ENCODE measurements around the gene POC1A. TPM values are rescaled to one million over a fixed set of nuclear protein-coding genes. Genes with fewer than 3 reads are reported as not detected.

POC1A gene
- total and polyA plus RNA-seq, 2 donors (not counting 3 experiments of a cell fraction or from before 2014, with no cell fraction given): 14.8 to 19.4 TPM

DNA sequence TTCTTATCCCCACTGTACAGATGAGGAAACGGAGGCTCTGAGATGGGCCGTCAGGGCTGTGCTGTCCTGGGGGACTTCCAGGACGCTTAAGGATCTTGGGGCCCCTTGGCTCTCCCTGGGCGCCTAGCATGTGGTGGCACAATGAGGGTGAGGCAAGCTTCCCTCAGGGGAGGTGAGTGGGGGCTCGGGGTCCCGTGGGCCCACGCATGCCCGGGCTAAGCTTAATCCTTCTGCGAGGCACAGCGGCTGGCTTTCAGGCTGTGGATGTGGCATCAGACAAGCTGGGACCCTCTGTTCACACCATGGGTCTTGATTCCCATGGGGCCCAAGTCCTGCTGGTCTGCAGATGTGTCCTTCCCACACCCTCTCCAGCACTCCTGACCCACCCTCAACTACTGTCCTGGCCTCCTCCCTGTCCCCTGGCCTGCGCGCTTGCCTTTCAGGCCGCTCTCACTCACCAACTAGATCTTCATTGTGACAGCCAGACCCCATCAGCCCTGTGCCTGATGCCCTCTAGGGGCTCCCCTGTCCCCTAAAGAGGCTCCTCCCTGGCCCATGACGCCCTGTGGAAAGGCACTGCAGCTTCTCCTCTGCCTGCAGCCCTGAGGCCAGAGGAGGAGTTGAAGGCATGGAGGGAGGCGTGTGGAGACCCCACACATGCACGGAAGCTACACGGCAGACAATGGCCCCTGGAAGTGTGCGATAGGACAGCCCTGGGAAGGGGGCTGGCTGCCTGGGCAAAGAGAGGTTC is 109.2 kb downstream of the POC1A start:
- Histone ChIP-seq H3K4me3 (replicated peaks in 1 of 3; ENCODE audit: insufficient read depth in 1 of 3, low read depth in 1 of 3, low read length in 3 of 3) (no peak overlapping the region), H3K79me2 (ENCODE audit: control insufficient read depth, insufficient read depth, low read length) (no peaks in the 10 kb centered on the region), H3K27ac (ENCODE audit: insufficient read depth, low read depth, low read length) (no peak overlapping the region), H3K9me1 (replicated peaks; ENCODE audit: control insufficient read depth, extremely low read depth, insufficient read depth, low read length) (no peaks in the 10 kb centered on the region), H3K4me2 (ENCODE audit: insufficient read depth, low read length) (no peak overlapping the region), H3K9me3 (replicated peaks; ENCODE audit: control insufficient read depth, insufficient read depth, low read length) (no peaks in the 10 kb centered on the region), H3K4me1 (ENCODE audit: control insufficient read depth, extremely low read depth, insufficient read depth, low read length) (peaks cover 28% of the 10 kb centered on the region), H3K9ac (replicated peaks; ENCODE audit: extremely low read depth, insufficient read depth, low read length) (no peak overlapping the region), H4K20me1 (replicated peaks; ENCODE audit: control insufficient read depth, extremely low read depth, insufficient read depth, low read length) (no peaks in the 10 kb centered on the region), H3K27me3 (ENCODE audit: control insufficient read depth in 2 of 2, insufficient read depth in 2 of 2, low read length in 2 of 2) (no peaks in the 10 kb centered on the region), H2AFZ (ENCODE audit: low read depth, low read length) (no peak overlapping the region), H3K36me3 (ENCODE audit: control insufficient read depth in 2 of 2, extremely low read depth in 1 of 2, insufficient read depth in 2 of 2, low read length in 2 of 2) (peaks cover 0 to 7% of the 10 kb centered on the region in 2 experiments)
- dilution Hi-C loops (cut with MboI; ENCODE audit: extremely low pct_ligation_motif_present, low sequenced_read_pairs) (no loop called here), intact Hi-C loops (cut with micrococcal nuclease) (no loop called here)
- POLR2A ChIA-PET: no interaction called here
- BruUV-seq (replicated peaks): no TSS peak
- no peak for FAIRE-seq
- TF ChIP-seq POLR2A (IDR thresholded peaks at IDR 0.05; ENCODE audit: low read depth, low read length): no peak
- TF ChIP-seq GATA2 (IDR thresholded peaks at IDR 0.05; ENCODE audit: insufficient read depth, insufficient read length, low read depth, low read length): no peak
- TF ChIP-seq, protein P1, sequence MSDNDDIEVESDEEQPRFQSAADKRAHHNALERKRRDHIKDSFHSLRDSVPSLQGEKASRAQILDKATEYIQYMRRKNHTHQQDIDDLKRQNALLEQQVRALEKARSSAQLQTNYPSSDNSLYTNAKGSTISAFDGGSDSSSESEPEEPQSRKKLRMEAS (IDR thresholded peaks at IDR 0.05; ENCODE audit: insufficient read depth, insufficient read length): no peak
- TF ChIP-seq POLR2AphosphoS5 (IDR thresholded peaks at IDR 0.05; ENCODE audit: insufficient read depth, low read depth, low read length): no peak
- no peak for TF ChIP-seq FOS (IDR thresholded peaks at IDR 0.05; ENCODE audit: borderline replicate concordance, insufficient read depth, low read length)
- TF ChIP-seq JUN (IDR thresholded peaks at IDR 0.05; ENCODE audit: borderline replicate concordance, insufficient read depth, insufficient read length, low read depth): no peak
- no peak for TF ChIP-seq MYC (IDR thresholded peaks at IDR 0.05; ENCODE audit: low read depth, low read length)
- TF ChIP-seq, protein P2, sequence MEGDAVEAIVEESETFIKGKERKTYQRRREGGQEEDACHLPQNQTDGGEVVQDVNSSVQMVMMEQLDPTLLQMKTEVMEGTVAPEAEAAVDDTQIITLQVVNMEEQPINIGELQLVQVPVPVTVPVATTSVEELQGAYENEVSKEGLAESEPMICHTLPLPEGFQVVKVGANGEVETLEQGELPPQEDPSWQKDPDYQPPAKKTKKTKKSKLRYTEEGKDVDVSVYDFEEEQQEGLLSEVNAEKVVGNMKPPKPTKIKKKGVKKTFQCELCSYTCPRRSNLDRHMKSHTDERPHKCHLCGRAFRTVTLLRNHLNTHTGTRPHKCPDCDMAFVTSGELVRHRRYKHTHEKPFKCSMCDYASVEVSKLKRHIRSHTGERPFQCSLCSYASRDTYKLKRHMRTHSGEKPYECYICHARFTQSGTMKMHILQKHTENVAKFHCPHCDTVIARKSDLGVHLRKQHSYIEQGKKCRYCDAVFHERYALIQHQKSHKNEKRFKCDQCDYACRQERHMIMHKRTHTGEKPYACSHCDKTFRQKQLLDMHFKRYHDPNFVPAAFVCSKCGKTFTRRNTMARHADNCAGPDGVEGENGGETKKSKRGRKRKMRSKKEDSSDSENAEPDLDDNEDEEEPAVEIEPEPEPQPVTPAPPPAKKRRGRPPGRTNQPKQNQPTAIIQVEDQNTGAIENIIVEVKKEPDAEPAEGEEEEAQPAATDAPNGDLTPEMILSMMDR (IDR thresholded peaks at IDR 0.05; ENCODE audit: extremely low read depth in 1 of 2, insufficient read depth in 1 of 2, low read depth in 1 of 2, low read length in 2 of 2): no peak
- TF ChIP-seq EZH2 (IDR thresholded peaks at IDR 0.05; ENCODE audit: borderline replicate concordance, low read depth, low read length, severe bottlenecking): no peak
- DNase-seq (ENCODE audit: low read depth, low spot score): no peak
- CTCF ChIA-PET: interaction anchor here (0.8 to 2.8 kb wide), 4 partner anchors 8 to 78 kb away, joined by 3 to 13 read pairs (median 10); partner anchors contain the start of gene DUSP7

All from endothelial cell of umbilical vein (primary cell).